Fibroblast of the conjunctiva (primary cell): ENCODE measurements around the gene NFAM1.

Experiments used
- DNase-seq: peaks from one replicate; pipeline ENCODE4 v3.0.0-alpha.2; 2010; ENCODE audit warnings: low read depth

Gene NFAM1

GRCh38 chr22:42383287-42383686, 48.9 kb downstream of the NFAM1 start:
- no peak for DNase-seq

GRCh38 chr22:42380769-42381551, 51.2 kb downstream of the NFAM1 start:
- DNase-seq = no peak

- DNase-seq = no peak
Observed at GRCh38 chr22:42379966-42380537, 52.2 kb downstream of the NFAM1 start.

GRCh38 chr22:42376711-42377554, 55.3 kb downstream of the NFAM1 start:
- peak; percentile 90 for DNase-seq

- DNase-seq = no peak
Observed at GRCh38 chr22:42375982-42376381, 56.2 kb downstream of the NFAM1 start.

- no peak for DNase-seq
Observed at GRCh38 chr22:42372976-42373375, 59.2 kb downstream of the NFAM1 start.

- no peak for DNase-seq
Observed at GRCh38 chr22:42371501-42371900, 60.7 kb downstream of the NFAM1 start.

- DNase-seq = no peak
Observed at GRCh38 chr22:42371099-42371498, 61.1 kb downstream of the NFAM1 start.

GRCh38 chr22:42369250-42370041, 62.8 kb downstream of the NFAM1 start:
- peak; percentile 84 for DNase-seq

- no peak for DNase-seq
Observed at GRCh38 chr22:42368379-42369249, 63.6 kb downstream of the NFAM1 start.

GRCh38 chr22:42367980-42368378, 64.2 kb downstream of the NFAM1 start:
- no peak for DNase-seq

GRCh38 chr22:42366806-42367581, 65.2 kb downstream of the NFAM1 start:
- no peak for DNase-seq

- no peak for DNase-seq
Observed at GRCh38 chr22:42365942-42366695, 66.1 kb downstream of the NFAM1 start.

- peak; percentile 83 for DNase-seq
Observed at GRCh38 chr22:42365111-42365865, 66.9 kb downstream of the NFAM1 start.

- DNase-seq = no peak
Observed at GRCh38 chr22:42364604-42365110, 67.5 kb downstream of the NFAM1 start.

GRCh38 chr22:42363892-42364291, 68.3 kb downstream of the NFAM1 start:
- DNase-seq = no peak

- DNase-seq = no peak
Observed at GRCh38 chr22:42361523-42361922, 70.7 kb downstream of the NFAM1 start.

- DNase-seq = no peak
Observed at GRCh38 chr22:42360348-42360747, 71.9 kb downstream of the NFAM1 start.
